LNCaP clone FGC (cell line): ENCODE data around the gene CDX1.

Source experiments
- DNase-seq: peaks from one replicate; pipeline ENCODE4 v3.0.0-alpha.2; 2011; ENCODE audit warnings: low read depth
- H3K4me3 ChIP-seq: 2 replicates; pipeline ENCODE4 v1.5.1; 2011; ENCODE audit warnings: mild to moderate bottlenecking, low read depth, low read length, control low read depth
- CTCF ChIP-seq: IDR thresholded peaks from 2 replicates; pipeline ENCODE4 v1.5.1; 2012; ENCODE audit warnings: mild to moderate bottlenecking; ENCODE audit not compliant: control insufficient read depth, insufficient read depth; ENCODE audit errors: extremely low read depth

The CDX1 gene

GRCh38 chr5:150167908-150168307 is 1.3 kb downstream of the CDX1 start:
- 0 out of 2 replicates have a peak, but pooled peaks have one; percentile 10 for TF ChIP-seq CTCF
- H3K4me3 ChIP-seq: no peak overlapping the region
- no peak for DNase-seq

- no peak for TF ChIP-seq CTCF
- no peak for DNase-seq
- H3K4me3 ChIP-seq: no peak overlapping the region
Observed at GRCh38 chr5:150168864-150169263, 2.3 kb downstream of the CDX1 start.

- TF ChIP-seq CTCF: no peak
- DNase-seq: no peak
- H3K4me3 ChIP-seq: no peak overlapping the region
Observed at GRCh38 chr5:150172145-150172544, 5.6 kb downstream of the CDX1 start.

- DNase-seq: no peak
- H3K4me3 ChIP-seq: no peak overlapping the region
- no peak for TF ChIP-seq CTCF
Observed at GRCh38 chr5:150172556-150172955, 6.0 kb downstream of the CDX1 start.

- no peak for TF ChIP-seq CTCF
- H3K4me3 ChIP-seq: no peak overlapping the region
Observed at GRCh38 chr5:150173161-150173560, 6.6 kb downstream of the CDX1 start.

GRCh38 chr5:150174285-150174684 is 7.7 kb downstream of the CDX1 start:
- TF ChIP-seq CTCF: no peak
- no peak overlapping the region for H3K4me3 ChIP-seq
- DNase-seq: no peak

More at GRCh38 chr5:150173161-150173560, 6.6 kb downstream of the CDX1 start:
- no peak for DNase-seq

- no peak overlapping the region for H3K4me3 ChIP-seq
- DNase-seq: no peak
- TF ChIP-seq CTCF: no peak
Observed at GRCh38 chr5:150175076-150175475, 8.5 kb downstream of the CDX1 start.
